Umbilical cord (tissue), 2 donors: ENCODE measurements around the gene LGALS9C. TPM values are rescaled to one million over a fixed set of nuclear protein-coding genes. Genes with fewer than 3 reads are reported as not detected.
"Not testable (repeated sequence)": the region's sequence is repeated elsewhere in the genome, so short reads cannot be mapped to it uniquely, and the experiment has no call there.

Source experiments
- DNase-seq: peaks from one replicate; pipeline ENCODE4 v3.0.0-alpha.2; 2015; ENCODE audit warnings: low spot score
- total RNA-seq: library from RNA; depleted of rRNA; stranded (reverse); fragments of >200 nt; gene quantifications from one replicate; pipeline ENCODE4 v1.2.3, GENCODE V29; 2014; ENCODE audit warnings: low replicate concordance; ENCODE audit not compliant: insufficient read depth

The LGALS9C gene
- total RNA-seq, 1 donor from 2014 or later = 0.48 TPM

- DNase-seq = not testable (repeated sequence)
These were observed 52.4 kb downstream of the LGALS9C start for GRCh38 chr17:18528899-18529500.

DNA sequence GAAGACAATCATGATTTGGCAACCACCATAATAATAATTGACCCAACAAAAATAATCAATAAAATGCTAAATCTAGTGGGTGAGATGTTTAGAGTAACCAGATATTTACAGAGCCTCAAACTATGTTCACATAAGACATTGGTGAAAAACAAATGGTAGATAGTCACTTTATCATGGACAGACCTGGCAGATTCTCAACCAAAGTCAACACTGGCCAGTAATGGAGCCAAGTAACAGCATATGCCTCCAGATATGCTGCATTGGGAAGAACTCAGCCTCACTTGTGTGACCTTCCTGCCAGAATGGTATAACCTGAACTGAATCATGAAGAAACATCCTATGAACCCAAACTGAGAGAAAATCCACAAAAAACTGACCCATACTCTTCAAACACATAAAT lies 53.8 kb downstream of the LGALS9C start:
- DNase-seq = not testable (repeated sequence)

- DNase-seq = peak; percentile 3
These were observed 65.6 kb downstream of the LGALS9C start for GRCh38 chr17:18542234-18542633.

- DNase-seq = not testable (repeated sequence)
These were observed 66.3 kb downstream of the LGALS9C start for GRCh38 chr17:18542907-18543306.

Other genes with a start within 250 kb of the LGALS9C start
- 118 TPM for gene FLII, start 218.1 kb upstream of the LGALS9C start, total RNA-seq
- 15.9 TPM for gene MIEF2, start 216.1 kb upstream of the LGALS9C start, total RNA-seq
- 16.1 TPM for gene TOP3A, start 161.8 kb upstream of the LGALS9C start, total RNA-seq
- 7.2 TPM for gene SMCR8, start 161.5 kb upstream of the LGALS9C start, total RNA-seq
- 5.1 TPM for gene SHMT1, start 113.2 kb upstream of the LGALS9C start, total RNA-seq
- 0.24 TPM for gene EVPLL, start 99.0 kb upstream of the LGALS9C start, total RNA-seq
- 1.2 TPM for gene TBC1D28, start 167.6 kb downstream of the LGALS9C start, total RNA-seq
- 1.9 TPM for gene FOXO3B, start 205.5 kb downstream of the LGALS9C start, total RNA-seq